ENCODE data around the gene DYNC2LI1.

The DYNC2LI1 gene

GRCh38 chr2:43737097-43737854, 36.6 kb upstream of the DYNC2LI1 start:
- no peak overlapping the region for H3K4me3 ChIP-seq (ENCODE audit: low read depth, low read length)
- CTCF ChIA-PET = interaction anchor here (0.5 to 0.6 kb wide), 3 partner anchors 52 to 878 kb away, joined by 3 to 4 read pairs (median 4); no protein-coding TSS in a partner anchor
- POLR2A ChIA-PET = no interaction called here
- no peaks in the 10 kb centered on the region; a peak in 1 of 3 replicates for H3K36me3 ChIP-seq (ENCODE audit: control insufficient read depth in 2 of 2, insufficient read depth in 1 of 2, low read length in 2 of 2)
- no peaks in the 10 kb centered on the region for H3K9me3 ChIP-seq (ENCODE audit: control insufficient read depth, insufficient read depth, low read depth, low read length)
- H3K27ac ChIP-seq (ENCODE audit: extremely low read depth, low read depth, low read length) = no peak overlapping the region
- no peaks in the 10 kb centered on the region for H3K4me1 ChIP-seq (ENCODE audit: control insufficient read depth, insufficient read depth, low read length)
- TF ChIP-seq ZNF239 (tag by site-specific recombination; IDR thresholded peaks at IDR 0.05) (no peak), SP7 (tag by site-specific recombination; IDR thresholded peaks at IDR 0.05) (no peak), KLF9 (tag by site-specific recombination; IDR thresholded peaks at IDR 0.05; ENCODE audit: low read depth) (no peak), RBAK (tag by site-specific recombination; IDR thresholded peaks at IDR 0.05) (no peak), ZNF175 (tag by site-specific recombination; IDR thresholded peaks at IDR 0.05) (no peak), HOXC10 (CRISPR knock-in tag; IDR thresholded peaks at IDR 0.05) (no peak), ZSCAN23 (tag by site-specific recombination; IDR thresholded peaks at IDR 0.05) (no peak), PRDM4 (tag by site-specific recombination; IDR thresholded peaks at IDR 0.05) (no peak), ZNF561 (tag by site-specific recombination; IDR thresholded peaks at IDR 0.05; ENCODE audit: borderline replicate concordance) (no peak), CTCF (tag by site-specific recombination; IDR thresholded peaks at IDR 0.05) (no peak), ZNF24 (tag by site-specific recombination; IDR thresholded peaks at IDR 0.05) (no peak), ATF2 (tag by site-specific recombination; IDR thresholded peaks at IDR 0.05; ENCODE audit: low read depth) (no peak)

DNA sequence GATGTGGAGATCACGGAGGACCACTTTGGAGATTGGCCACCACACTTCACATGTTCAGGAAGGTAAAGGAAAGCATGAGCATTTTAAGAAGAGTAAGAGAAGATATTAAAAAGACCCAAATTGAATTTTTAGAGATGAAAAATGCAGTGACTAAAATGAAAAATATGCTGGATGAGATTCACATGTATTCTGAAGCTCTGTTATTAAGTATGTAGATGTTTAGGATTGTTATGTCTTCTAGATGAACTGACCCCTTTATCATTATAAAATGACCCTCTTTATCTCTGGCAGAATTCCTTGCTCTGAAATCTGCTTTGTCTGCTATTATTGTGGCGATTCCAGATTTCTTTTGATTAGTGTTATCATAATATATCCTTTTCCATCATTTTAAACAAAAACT, 36.0 kb upstream of the DYNC2LI1 start:
- ChIA-PET CTCF (interaction anchor here (0.5 kb wide), 1 partner anchor 108 kb away, joined by 4 read pairs; no protein-coding TSS in a partner anchor), POLR2A (no interaction called here)
- no peaks in the 10 kb centered on the region for H3K4me1 ChIP-seq (ENCODE audit: control insufficient read depth, insufficient read depth, low read length)
- TF ChIP-seq ZNF624 (tag by site-specific recombination; IDR thresholded peaks at IDR 0.05) (no peak), ZNF571 (tag by site-specific recombination; IDR thresholded peaks at IDR 0.05) (no peak), BCL11B (tag by site-specific recombination; IDR thresholded peaks at IDR 0.05; ENCODE audit: low read depth) (no peak), ZNF843 (tag by site-specific recombination; IDR thresholded peaks at IDR 0.05) (no peak), ZNF292 (tag by site-specific recombination; IDR thresholded peaks at IDR 0.05; ENCODE audit: borderline replicate concordance, low read depth) (no peak), ZNF324 (tag by site-specific recombination; IDR thresholded peaks at IDR 0.05) (no peak), ZFP37 (tag by site-specific recombination; IDR thresholded peaks at IDR 0.05) (no peak), ZNF10 (tag by site-specific recombination; IDR thresholded peaks at IDR 0.05) (no peak), GLIS1 (tag by site-specific recombination; IDR thresholded peaks at IDR 0.05) (no peak)
- TF ChIP-seq, protein P1, sequence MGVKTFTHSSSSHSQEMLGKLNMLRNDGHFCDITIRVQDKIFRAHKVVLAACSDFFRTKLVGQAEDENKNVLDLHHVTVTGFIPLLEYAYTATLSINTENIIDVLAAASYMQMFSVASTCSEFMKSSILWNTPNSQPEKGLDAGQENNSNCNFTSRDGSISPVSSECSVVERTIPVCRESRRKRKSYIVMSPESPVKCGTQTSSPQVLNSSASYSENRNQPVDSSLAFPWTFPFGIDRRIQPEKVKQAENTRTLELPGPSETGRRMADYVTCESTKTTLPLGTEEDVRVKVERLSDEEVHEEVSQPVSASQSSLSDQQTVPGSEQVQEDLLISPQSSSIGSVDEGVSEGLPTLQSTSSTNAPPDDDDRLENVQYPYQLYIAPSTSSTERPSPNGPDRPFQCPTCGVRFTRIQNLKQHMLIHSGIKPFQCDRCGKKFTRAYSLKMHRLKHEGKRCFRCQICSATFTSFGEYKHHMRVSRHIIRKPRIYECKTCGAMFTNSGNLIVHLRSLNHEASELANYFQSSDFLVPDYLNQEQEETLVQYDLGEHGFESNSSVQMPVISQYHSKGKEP (tag by site-specific recombination; IDR thresholded peaks at IDR 0.05) = no peak
- TF ChIP-seq, protein P2, sequence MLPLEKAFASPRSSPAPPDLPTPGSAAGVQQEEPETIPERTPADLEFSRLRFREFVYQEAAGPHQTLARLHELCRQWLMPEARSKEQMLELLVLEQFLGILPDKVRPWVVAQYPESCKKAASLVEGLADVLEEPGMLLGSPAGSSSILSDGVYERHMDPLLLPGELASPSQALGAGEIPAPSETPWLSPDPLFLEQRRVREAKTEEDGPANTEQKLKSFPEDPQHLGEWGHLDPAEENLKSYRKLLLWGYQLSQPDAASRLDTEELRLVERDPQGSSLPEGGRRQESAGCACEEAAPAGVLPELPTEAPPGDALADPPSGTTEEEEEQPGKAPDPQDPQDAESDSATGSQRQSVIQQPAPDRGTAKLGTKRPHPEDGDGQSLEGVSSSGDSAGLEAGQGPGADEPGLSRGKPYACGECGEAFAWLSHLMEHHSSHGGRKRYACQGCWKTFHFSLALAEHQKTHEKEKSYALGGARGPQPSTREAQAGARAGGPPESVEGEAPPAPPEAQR (tag by site-specific recombination; IDR thresholded peaks at IDR 0.05) = no peak
- H3K9me3 ChIP-seq (ENCODE audit: control insufficient read depth, insufficient read depth, low read depth, low read length) = no peaks in the 10 kb centered on the region
- no peak overlapping the region for H3K27ac ChIP-seq (ENCODE audit: extremely low read depth, low read depth, low read length)
- H3K4me3 ChIP-seq (ENCODE audit: low read depth, low read length) = no peak overlapping the region
- H3K36me3 ChIP-seq (ENCODE audit: control insufficient read depth in 2 of 2, insufficient read depth in 1 of 2, low read length in 2 of 2) = peaks cover 0 to 3% of the 10 kb centered on the region in 2 experiments

Measured in HEK293 (cell line).